ENCODE results near the gene PLBD1.

PLBD1 gene

DNA sequence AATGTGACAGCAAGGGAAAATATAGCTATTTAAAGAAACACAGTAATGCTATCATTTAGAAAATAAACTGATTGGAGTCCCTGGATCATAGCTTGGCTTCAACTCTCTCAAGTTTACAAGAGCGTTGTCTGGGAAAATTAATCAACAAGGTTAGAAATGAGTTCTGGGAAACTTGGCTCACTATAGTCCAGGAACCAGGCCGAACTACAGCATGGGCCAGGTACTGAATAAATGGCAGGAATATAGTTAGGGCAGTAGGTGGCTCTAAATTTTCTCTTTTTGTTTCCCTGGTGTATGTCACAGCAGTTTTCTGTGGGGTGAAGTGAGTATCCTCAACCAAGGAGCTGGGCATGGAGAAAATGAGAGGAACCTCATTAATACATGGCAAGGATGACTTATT is 72.4 kb downstream of the PLBD1 start:
- no peak for DNase-seq

GRCh38 chr12:14482886-14483285 is 84.8 kb downstream of the PLBD1 start:
- DNase-seq: no peak

DNA sequence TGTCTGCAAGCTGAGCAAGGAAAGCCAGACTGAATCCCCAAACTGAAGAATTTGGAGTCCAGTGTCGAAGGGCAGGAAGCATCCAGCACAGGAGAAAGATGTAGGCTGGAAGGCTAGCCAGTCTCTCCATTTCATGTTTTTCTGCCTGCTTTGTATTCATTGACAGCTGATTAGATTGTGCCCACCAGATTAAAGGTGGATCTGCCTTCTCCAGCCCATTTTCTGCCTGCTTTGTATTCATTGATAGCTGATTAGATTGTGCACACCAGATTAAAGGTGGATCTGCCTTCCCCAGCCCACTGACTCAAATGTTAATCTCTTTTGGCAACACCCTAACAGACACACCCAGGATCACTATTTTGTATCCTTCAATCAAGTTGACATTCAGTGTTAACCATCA is 85.3 kb downstream of the PLBD1 start:
- no peak for DNase-seq

DNA sequence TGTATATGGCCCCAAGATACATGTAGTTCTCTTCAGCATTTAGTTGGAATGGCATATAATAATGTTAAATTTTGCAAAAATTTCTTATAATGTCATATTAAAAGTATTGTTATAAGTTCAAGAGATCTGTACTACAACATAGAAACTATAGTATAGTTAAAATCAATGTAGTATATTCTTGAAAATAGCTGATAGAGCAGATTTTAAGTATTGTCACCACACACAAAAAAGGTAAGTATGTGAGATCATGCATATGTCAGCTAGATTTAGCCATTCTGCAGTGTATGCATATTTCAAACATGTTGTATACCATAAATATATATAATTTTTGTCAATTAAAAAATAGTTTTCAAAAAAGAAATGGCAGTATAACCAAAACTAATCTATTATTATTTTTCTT is 86.5 kb downstream of the PLBD1 start:
- no peak for DNase-seq

DNA sequence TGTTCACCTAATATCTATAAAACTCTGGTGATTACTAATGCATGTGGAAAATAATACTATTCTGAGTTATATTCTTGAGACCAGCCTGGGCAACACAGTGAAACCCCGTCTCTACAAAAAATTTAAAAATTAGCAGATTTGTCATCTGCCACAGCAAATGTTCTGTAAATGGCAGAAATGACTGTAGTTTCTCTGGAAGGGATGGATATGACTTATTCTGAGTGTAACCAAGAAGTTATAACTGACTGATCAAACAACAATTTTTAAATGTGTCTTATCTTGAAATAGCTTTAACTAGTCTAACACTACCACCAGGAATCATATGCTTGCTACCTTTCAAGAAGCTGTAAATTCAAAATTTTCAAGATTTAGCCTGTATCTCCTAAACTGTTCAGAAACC is 88.7 kb downstream of the PLBD1 start:
- DNase-seq: no peak

DNA sequence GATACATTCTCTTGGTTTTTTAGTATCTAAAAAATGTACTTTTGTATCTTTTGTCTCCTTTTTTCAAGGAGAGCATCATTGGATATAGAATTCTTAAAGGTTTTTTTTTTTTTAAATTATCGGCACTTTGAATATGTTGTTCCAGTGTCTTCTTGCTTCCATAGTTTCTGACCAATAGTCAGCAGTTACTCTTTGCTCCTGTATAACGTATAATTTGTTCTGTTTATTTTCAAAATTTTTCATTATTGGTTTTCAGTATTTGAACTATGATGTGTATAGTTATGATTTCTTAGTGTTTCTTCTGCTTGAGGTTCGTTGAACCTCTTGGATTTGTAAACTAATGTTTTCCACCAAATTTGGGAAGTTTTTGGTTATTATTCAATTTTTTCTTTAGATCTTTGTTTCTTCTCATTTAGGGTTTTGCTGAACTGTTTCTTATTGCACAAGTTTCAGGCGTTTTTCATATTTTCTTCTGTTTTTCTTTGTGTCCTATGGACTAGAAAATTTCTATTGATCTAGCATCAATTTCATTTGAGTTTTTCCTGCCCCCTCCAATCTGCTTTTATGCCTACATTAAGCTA is 93.9 kb downstream of the PLBD1 start:
- no peak for DNase-seq

DNA sequence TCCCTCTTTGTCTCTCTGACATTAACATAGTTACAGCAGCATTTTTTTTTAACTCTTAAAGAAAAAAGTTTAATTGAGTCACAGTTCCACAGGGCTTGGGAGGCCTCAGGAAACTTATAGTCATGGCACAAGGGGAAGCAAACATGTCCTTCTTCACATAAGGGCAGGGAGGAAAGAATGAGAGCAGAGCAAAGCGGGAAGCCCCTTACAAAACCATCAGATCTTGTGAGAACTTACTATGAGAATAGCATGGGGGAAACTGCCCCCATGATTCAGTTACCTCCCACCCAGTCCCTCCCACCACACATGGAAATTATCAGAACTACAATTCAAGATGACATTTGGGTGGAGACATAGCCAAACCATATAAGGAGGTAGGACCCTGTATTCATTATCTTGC is 96.2 kb downstream of the PLBD1 start:
- no peak for DNase-seq

GRCh38 chr12:14460212-14460841 is 107.4 kb downstream of the PLBD1 start:
- no peak for DNase-seq

- peak; percentile 88 for DNase-seq
Measured at GRCh38 chr12:14454098-14454907, 113.4 kb downstream of the PLBD1 start.
